ENCODE results near the gene NUP50.

Gene NUP50

DNA sequence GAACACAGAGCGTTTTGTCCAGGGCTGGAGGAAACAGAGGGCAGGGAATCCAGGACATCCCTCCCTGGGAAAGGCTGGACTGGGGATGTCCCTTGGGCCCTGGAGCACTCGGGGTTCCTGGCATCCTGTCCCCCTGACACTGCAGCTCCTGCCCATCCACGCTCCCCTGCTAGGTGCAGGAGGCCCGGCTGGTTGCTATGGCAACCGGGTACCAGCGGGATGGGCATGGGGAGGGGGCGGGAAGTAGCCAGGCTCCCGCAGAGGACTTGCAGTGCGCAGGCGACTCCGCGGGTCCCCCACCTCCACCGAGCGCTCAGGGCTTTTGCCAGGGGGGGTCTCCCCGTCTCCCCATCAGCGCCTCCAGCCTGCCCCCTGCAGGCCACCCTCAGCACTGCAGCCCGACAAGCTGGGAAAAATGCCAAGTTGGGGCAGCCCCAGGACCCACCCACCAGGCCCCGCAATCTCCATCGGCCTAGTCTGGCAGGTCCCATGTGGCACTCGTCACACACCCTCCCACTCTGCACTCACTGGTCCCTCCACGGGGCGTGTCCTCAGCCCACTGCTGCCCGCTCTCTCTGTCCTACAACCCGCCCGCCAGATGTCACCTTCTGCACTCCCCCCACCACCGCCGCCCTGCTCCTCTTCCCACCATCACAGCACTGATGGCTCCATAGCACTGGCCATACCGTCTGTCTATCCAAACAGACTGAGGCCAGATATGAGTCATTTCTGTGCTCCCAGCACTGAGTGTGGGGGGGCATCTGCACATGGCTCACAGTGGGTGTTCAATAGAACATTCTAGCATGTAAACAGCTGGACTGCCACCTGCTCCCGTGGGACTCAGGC, 45.5 kb downstream of the NUP50 start:
- peak; percentile 21 for DNase-seq (ENCODE audit: low read depth)

DNA sequence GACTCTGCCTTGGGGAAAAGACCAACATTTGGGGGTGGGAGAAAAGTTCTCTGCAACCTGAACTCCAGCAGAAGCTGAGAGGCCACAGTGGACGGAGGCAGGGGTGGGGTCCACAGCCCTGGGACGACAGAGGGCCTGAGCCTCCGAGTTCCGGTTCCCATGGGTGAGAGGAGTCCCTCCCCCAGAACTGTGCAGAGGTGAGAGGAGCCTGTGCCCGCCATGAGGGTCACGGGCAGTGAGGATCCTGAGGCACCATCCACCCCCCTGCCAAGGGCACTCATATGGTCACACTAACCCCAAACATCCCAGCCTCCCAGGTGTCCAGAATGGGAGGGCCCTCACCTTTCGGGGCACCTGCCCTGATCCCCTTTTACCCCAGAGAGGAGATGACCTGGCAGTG, 46.4 kb downstream of the NUP50 start:
- no peak for DNase-seq (ENCODE audit: low read depth)

DNA sequence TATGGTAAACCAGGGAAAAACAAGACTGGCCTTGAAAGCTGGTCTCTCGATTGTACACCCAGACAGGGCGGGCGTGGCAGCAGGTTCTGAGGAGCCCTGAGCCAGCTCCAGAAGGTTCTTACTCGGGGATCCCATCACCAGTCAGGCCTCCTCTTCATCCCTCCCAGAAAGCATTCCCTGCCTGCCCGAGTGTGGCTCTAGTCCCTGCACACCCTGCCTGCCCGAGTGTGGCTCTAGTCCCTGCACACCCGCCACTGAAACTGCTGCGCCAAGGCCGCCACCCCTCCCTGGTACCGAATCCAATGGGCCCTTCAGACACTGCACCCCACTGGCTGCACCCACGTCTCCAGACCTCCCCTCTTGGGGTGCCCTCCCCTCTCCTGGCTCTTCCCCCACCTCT, 46.9 kb downstream of the NUP50 start:
- no peak for DNase-seq (ENCODE audit: low read depth)

DNA sequence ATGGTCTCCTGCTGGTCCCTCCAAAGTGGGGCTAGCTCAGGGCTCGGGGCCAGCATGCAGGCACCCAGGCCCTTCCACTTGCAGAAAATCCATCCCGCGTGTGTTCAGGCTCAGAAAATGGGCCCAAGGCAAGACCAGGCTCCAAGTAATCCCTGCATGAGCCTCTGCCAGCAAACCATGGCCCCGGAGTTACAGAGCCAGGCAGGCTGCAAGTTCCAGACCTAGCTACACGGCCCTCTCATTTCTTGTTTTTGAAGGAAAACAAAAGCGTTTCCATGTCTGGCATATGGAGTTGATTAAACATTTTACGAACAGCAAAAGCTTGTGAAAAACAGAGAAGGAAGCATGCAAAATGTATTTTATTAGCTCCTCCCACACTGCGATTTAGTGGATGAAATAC, 47.3 kb downstream of the NUP50 start:
- no peak for DNase-seq (ENCODE audit: low read depth)

DNA sequence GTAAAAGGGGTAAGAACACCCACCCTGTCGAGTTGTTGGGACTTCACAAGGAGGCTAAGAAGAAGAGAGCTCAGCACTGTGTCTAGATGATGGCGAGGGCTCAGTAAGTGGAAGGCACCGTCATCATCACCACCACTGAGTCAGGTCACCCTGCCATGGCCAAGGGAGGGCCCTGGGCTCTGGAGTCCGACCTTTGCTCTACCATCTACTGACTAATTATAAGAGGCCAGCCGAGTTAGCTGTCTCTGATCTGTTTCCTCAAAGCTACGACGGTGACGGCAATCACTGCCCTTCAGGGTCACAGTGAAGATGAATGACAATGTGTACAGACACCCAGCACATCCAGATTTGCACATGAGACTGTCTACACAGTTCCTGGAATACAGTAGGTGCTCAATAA, 47.7 kb downstream of the NUP50 start:
- DNase-seq (ENCODE audit: low read depth), result no peak

DNA sequence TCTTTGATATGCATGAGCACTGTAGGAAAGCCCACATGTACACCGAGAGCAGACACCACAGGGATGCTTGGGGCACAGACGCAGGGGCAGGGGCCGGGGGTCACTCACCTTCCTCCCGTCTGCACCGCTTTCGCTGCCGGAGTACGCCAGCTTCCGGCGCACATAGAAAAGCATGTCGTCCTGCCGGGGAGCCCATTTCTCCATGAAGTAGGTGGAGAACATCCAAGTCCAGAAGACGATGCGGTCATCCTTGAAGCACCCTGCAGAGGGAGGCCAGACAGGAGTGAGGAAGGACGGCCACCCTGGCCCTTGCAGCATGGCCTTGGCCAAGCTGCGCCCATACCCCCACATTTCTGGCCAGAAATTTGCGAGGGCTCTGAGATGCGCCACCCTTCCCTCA, 48.1 kb downstream of the NUP50 start:
- DNase-seq (ENCODE audit: low read depth), result no peak

DNA sequence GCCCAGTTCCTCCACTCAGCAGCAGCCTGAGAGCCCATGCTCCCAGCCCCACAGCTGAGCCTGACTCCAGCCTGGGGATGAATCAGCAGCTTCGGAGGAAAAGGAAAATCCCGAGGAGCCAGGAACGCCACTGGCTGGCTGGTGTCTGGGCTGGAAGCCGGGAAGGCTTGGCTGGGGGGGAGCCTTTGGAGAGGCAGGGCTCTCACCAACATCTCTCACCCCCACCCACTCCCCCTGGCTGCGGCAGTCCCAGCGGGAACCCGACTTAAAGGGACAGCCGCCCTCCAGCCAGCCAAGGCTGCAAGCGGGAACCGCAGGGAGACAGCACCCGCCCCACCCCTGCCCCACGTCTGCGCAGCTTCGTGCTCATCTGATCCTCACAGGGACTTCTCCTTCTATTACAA, 48.6 kb downstream of the NUP50 start:
- no peak for DNase-seq (ENCODE audit: low read depth)

- no peak for DNase-seq (ENCODE audit: low read depth)
Measured at GRCh38 chr22:45212992-45213751, 49.4 kb downstream of the NUP50 start.

DNA sequence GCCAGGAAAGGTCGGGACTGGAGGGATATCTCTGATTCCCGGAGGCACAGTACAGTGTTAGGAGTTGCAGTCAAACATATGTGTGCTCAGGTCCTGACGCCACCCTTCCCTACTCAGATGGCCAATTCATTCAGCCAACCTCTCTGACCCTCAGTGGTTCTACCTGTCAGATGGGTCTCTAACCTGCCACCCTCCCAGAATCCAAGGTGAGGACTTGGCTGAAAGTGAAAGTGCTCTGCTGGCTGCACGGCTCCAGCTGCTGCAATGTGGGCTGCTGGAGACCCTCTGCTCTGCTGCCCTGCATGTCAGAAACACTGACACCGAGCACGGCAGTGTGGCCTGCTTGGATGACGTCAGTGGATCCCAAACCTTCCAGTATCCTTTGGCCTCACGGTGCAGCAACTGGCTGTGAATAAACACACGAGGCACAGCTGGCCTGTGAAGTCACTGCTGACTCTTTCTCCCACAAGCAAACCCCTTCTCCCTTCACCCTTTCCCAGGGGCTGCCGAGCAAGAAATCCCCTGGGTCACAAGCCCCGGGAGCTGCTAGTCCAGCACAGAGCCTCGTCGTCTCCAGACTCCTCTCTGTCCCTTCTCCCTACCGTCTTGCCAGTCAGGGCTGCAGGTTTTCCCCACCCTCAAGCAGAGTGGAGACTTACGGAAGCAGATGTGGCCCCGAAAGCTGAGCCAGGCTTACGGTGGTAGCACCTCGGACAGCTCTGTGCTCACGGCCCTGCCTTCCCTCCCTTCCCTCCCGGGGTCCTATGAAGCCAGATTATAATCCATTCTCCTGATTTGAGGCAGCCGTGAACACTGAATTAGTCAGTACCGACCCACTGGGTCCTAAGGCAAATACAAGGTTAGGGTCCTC, 52.6 kb downstream of the NUP50 start:
- DNase-seq (ENCODE audit: low read depth), result no peak

DNA sequence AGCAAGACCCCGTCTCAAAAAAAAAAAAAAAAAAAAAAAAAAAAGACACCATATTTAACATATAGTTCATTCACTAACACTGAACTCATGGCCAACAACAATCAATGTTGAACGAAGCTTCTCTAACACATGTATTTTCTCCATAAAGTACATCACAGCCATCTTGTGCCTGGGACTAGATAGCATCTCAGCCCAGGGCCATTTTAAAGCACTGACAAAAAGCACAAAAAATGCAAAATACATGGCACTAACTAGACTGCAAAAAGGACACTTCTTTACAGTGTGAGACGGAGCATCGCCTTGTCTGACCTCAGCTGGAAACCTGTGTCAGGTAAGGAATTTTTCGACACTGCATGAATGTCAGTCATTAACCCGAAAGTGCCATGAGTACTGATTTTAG, 53.6 kb downstream of the NUP50 start:
- no peak for DNase-seq (ENCODE audit: low read depth)

GRCh38 chr22:45217806-45218205, 54.1 kb downstream of the NUP50 start:
- no peak for DNase-seq (ENCODE audit: low read depth)

- DNase-seq (ENCODE audit: low read depth), result no peak
Measured at GRCh38 chr22:45218976-45219375, 55.3 kb downstream of the NUP50 start.

DNA sequence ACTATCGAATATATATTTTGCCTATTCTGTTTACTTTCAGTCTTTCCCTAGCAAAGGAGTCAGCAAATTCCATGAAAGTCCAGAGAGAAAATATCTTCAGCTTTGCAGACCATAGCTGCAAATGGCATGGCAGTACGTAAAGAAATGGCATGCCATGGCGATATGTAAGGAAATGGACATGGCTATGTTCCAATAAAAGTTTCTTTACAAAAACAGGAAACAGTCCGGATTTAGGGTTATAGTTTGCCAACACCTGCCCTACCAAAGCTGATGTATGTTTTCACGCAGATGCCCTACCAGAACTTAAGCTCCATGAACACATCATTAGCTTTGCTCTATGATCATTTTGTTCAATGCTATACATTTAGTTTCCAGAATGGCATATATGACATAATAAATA, 57.5 kb downstream of the NUP50 start:
- DNase-seq (ENCODE audit: low read depth), result no peak

DNA sequence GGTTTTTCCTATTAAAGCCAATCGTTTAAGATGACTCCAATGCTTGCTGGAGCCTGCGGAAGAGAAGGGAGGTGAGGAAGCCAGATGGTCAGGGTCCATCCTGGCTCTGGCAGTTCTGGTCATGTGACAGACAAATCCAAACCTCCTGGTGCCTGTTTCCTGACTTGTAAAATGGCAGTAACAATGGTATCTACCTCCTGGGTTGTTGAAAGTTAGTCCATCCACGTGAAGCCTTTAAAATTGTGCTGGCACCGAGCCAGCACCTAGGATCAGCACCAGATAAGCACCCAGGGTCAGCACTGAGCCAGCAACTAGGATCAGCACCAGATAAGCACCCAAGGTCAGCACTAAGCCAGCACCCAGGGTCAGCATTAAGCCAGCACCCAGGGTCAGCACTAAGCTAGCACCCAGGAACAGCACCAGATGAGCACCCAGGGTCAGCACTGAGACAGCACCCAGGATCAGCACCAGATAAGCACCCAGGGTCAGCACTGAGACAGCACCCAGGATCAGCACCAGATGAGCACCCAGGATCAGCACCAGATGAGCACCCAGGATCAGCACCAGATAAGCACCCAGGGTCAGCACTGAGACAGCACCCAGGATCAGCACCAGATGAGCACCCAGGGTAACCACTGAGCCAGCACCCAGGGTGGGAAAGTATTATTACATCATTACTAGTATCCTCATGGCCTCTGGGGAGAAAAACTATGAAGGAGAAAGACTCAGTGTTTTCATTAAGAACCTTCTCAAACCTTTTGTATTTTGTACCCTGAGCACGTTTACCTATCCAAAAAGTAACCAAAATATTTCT, 59.8 kb downstream of the NUP50 start:
- no peak for DNase-seq (ENCODE audit: low read depth)

DNA sequence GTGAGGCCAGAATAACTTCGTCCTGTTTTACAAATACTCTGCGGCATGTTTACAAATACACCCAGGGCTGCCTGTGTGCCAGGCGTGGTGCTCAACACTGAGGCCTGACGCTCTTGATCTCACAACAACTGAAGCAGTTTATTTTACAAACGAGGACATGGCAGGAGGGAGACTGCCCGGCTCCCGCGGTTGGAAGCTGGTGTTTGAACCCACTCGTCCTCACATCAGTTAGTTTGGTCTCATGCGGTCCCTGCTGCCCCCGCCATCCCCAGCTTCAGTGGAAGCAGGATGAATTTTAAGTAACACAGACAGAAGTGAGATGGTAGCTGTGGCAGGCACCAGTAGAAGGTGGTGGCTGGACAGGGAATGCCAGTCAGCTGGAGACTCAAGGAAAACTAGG, 60.6 kb downstream of the NUP50 start:
- no peak for DNase-seq (ENCODE audit: low read depth)

- DNase-seq (ENCODE audit: low read depth), result no peak
Measured at GRCh38 chr22:45224988-45225731, 61.4 kb downstream of the NUP50 start.

DNA sequence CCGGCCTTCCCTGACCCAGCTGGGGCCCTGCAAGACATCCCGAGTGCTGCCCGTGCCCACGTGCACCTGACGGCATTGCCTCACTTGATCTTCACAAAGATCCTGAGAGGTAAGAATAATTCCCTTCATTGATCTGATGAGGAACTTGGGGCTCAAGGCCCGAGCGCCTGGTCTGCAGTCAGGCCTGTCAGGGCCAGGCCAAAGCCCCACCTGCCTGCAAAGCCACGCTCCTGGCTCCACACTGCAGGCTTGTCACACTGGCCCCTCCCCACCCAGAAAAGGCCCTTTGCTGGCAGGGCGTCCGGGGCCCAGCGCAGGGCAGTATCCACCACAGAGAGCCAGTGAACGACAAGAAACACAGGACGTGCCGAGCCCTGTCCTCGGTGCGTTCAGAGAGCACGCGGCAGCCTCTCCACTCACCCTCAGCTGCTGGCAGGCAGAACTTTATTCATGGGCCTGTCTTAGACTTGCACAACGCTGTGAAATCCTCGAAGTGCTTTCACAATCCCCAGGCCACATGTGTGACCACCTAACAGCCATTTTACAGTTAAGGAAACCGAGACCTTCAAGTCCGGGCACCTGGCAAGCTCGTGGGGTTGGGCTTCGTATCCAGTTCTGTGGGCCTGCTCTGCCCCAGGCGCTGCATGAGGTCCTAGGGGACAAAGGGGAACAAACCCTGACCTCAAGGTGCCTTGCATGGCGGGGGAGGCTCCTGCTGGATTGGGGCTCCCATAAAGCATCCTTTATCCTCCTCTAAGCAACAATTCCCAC, 62.2 kb downstream of the NUP50 start:
- DNase-seq (ENCODE audit: low read depth), result no peak

GRCh38 chr22:45226503-45227186, 62.9 kb downstream of the NUP50 start:
- DNase-seq (ENCODE audit: low read depth), result no peak

GRCh38 chr22:45227645-45228400, 64.1 kb downstream of the NUP50 start:
- DNase-seq (ENCODE audit: low read depth), result no peak

All from stimulated activated CD8-positive, alpha-beta memory T cell treated with anti-CD3 and anti-CD28 coated beads, Interleukin-15, amount 100 ng/mL, for 24 hours (primary cell).